ENCODE measurements around the gene BCAN. TPM values are rescaled to one million over a fixed set of nuclear protein-coding genes. Genes with fewer than 3 reads are reported as not detected.
A peak's percentile ranks its signal among the peaks of the same experiment; 100 is the strongest.

The BCAN gene
- total and polyA plus RNA-seq, 12 donors, result 0.11 to 36.3 (median 5.6) TPM; not detected in 2

DNA sequence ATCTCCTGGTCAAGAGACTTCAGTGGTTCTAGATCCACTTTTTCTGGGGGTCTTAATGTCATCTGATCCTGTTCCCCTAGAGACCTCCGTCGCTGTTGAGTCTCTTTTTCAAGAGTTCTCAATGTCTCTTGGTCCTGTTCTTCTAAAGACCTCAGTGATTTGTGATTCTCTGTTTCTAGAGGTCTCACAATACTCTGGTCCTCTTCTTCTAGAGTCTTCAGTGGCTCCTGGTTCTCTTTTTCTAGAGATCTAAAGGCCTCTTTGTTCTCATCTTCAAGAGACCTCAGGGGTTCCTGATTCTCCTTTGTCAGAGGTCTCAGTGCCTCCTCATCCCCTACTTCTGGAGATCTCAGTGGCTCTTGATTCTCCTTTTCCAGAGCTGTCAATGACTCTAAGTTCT is 29.9 kb downstream of the BCAN start:
- Histone ChIP-seq H3K4me3 (no peak overlapping the region), H3K9me3 (replicated peaks in 1 of 3) (no peaks in the 10 kb centered on the region), H3K27ac (no peak overlapping the region), H3K36me3 (replicated peaks in 1 of 2) (no peaks in the 10 kb centered on the region), H3K27me3 (peaks cover 15% of the 10 kb centered on the region), H3K4me1 (replicated peaks in 1 of 2) (peaks cover 0 to 13% of the 10 kb centered on the region in 2 donors)
- intact Hi-C loops (cut with DNase I), result no loop called here
- 88 to 96% (median 95%) methylated on average over 2 of the region's 2 CpGs for WGBS, 4 donors
- TF ChIP-seq, protein P1, sequence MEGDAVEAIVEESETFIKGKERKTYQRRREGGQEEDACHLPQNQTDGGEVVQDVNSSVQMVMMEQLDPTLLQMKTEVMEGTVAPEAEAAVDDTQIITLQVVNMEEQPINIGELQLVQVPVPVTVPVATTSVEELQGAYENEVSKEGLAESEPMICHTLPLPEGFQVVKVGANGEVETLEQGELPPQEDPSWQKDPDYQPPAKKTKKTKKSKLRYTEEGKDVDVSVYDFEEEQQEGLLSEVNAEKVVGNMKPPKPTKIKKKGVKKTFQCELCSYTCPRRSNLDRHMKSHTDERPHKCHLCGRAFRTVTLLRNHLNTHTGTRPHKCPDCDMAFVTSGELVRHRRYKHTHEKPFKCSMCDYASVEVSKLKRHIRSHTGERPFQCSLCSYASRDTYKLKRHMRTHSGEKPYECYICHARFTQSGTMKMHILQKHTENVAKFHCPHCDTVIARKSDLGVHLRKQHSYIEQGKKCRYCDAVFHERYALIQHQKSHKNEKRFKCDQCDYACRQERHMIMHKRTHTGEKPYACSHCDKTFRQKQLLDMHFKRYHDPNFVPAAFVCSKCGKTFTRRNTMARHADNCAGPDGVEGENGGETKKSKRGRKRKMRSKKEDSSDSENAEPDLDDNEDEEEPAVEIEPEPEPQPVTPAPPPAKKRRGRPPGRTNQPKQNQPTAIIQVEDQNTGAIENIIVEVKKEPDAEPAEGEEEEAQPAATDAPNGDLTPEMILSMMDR (IDR thresholded peaks at IDR 0.05), result no peak
- no peak for TF ChIP-seq POLR2A (IDR thresholded peaks at IDR 0.05)
- no peak for DNase-seq

- no peaks in the 10 kb centered on the region for H3K36me3 ChIP-seq (replicated peaks in 1 of 2)
- intact Hi-C loops (cut with DNase I), result no loop called here
- H3K27me3 ChIP-seq, result peaks cover 28% of the 10 kb centered on the region
- no peak overlapping the region for H3K27ac ChIP-seq
- no peak overlapping the region for H3K4me3 ChIP-seq
- TF ChIP-seq, protein P1 (IDR thresholded peaks at IDR 0.05), result no peak
- TF ChIP-seq POLR2A (IDR thresholded peaks at IDR 0.05), result no peak
- 68 to 90% (median 73%) methylated on average over 5 to 8 of the region's 8 CpGs for WGBS, 4 donors
- no peak for DNase-seq
- peaks cover 0 to 14% of the 10 kb centered on the region in 2 donors for H3K4me1 ChIP-seq (replicated peaks in 1 of 2)
- no peaks in the 10 kb centered on the region for H3K9me3 ChIP-seq (replicated peaks in 1 of 3)
These were observed 31.6 kb downstream of the BCAN start for GRCh38 chr1:156673387-156674121.

- 45 to 62% (median 59%) methylated on average over 7 to 18 of the region's 18 CpGs for WGBS, 4 donors
- no peaks in the 10 kb centered on the region for H3K36me3 ChIP-seq (replicated peaks in 1 of 2)
- TF ChIP-seq POLR2A (IDR thresholded peaks at IDR 0.05), result no peak
- TF ChIP-seq, protein P1 (IDR thresholded peaks at IDR 0.05), result no peak
- intact Hi-C loops (cut with DNase I), result no loop called here
- no peaks in the 10 kb centered on the region for H3K9me3 ChIP-seq (replicated peaks in 1 of 3)
- H3K4me3 ChIP-seq, result peak overlapping the region in 1 of 4 donors; percentile 35
- no peak for DNase-seq
- H3K4me1 ChIP-seq (replicated peaks in 1 of 2), result peaks cover 0 to 14% of the 10 kb centered on the region in 2 donors
- H3K27me3 ChIP-seq, result peaks cover 34% of the 10 kb centered on the region
- H3K27ac ChIP-seq, result peak overlapping the region in 2 of 5 donors; percentile 13 to 62
These were observed 33.5 kb downstream of the BCAN start for GRCh38 chr1:156675210-156676113.

GRCh38 chr1:156676114-156676819 is 34.4 kb downstream of the BCAN start:
- H3K4me3 ChIP-seq, result peak overlapping the region in 1 of 4 donors; percentile 35
- peaks cover 40% of the 10 kb centered on the region for H3K27me3 ChIP-seq
- intact Hi-C loops (cut with DNase I), result no loop called here
- TF ChIP-seq, protein P1 (IDR thresholded peaks at IDR 0.05), result no peak
- no peak for TF ChIP-seq POLR2A (IDR thresholded peaks at IDR 0.05)
- peak overlapping the region in 2 of 5 donors; percentile 62 to 73 for H3K27ac ChIP-seq
- WGBS, 4 donors, result 13 to 46% (median 24%) methylated on average over 11 to 49 of the region's 49 CpGs
- no peaks in the 10 kb centered on the region for H3K9me3 ChIP-seq (replicated peaks in 1 of 3)
- DNase-seq, result no peak
- H3K36me3 ChIP-seq (replicated peaks in 1 of 2), result no peaks in the 10 kb centered on the region
- H3K4me1 ChIP-seq (replicated peaks in 1 of 2), result peaks cover 0 to 14% of the 10 kb centered on the region in 2 donors

All from adrenal gland (tissue), 12 donors.